Astrocyte of the cerebellum (primary cell): ENCODE measurements around the gene KRT34.

Source experiments
- DNase-seq: peaks from one replicate; pipeline ENCODE4 v3.0.0-alpha.2; 2011; ENCODE audit warnings: low read depth
- H3K4me3 ChIP-seq: 2 replicates; pipeline ENCODE4 v1.5.1; 2011; ENCODE audit warnings: mild to moderate bottlenecking, low read depth, low read length, moderate library complexity
- CTCF ChIP-seq: IDR thresholded peaks from 2 replicates; pipeline ENCODE4 v1.5.1; 2012; ENCODE audit warnings: low read length, low read depth, moderate library complexity, mild to moderate bottlenecking; ENCODE audit errors: missing control alignments
- in situ Hi-C: cut with HindIII; loops from 2 replicates; pipeline ENCODE4 v1.10.0; 2017; ENCODE audit warnings: low sequenced_read_pairs

KRT34 gene

GRCh38 chr17:41415833-41416335 lies 33.8 kb upstream of the KRT34 start:
- no peak overlapping the region for H3K4me3 ChIP-seq
- no peak for DNase-seq
- in situ Hi-C loops, result no loop called here
- no peak for TF ChIP-seq CTCF

DNA sequence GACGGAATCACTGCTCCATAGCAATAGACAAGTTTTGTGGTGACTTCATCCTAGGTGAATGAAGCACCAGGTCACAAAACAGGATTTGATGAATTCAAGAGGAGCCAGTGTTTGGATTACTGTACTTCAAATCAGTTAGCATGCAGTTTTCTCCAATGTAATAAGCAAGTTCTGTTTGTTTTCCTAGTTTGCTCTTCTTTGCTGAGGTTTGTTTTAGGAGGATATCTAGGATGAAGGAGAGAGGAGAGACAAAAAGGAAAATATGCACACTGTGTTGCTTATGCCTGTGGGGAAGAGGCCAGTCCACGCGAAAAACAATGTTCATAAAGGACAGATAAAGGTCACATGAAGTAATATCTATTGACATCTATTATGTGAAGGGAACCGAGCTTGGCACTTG lies 33.3 kb upstream of the KRT34 start:
- no peak overlapping the region for H3K4me3 ChIP-seq
- TF ChIP-seq CTCF, result no peak
- DNase-seq, result no peak
- in situ Hi-C loops, result no loop called here

- DNase-seq, result no peak
- in situ Hi-C loops, result no loop called here
- TF ChIP-seq CTCF, result no peak
- H3K4me3 ChIP-seq, result no peak overlapping the region
Measured at GRCh38 chr17:41413982-41414381, 31.9 kb upstream of the KRT34 start.

DNA sequence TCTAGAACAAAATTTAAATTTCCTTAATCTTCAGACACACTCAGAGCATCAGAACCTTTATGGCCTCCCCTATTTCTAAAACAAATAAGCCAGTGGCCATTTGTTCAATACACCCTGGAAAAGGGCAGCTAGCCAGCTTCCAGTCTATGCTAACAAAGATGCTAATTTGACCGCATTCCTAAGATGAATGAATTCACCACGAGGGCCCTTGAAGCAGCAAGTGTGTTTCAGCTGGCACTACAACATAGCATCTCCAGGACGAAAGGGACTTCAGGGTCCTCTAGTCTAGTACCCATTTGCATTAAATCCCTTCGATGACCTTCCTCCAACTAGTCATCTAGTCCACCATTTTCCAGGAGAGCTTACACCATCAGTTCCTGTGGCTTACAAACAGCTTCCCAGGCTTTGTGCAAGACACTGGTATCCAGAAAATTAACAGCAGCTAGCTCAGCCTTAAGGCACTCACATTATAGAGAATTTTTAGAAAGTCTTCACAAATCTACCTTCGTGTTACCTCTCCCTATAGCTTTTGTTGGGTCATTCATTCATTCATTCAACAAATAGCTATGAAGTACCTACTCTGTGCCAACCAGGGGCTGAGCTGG lies 31.3 kb upstream of the KRT34 start:
- DNase-seq, result peak; percentile 37
- TF ChIP-seq CTCF, result no peak
- H3K4me3 ChIP-seq, result no peak overlapping the region
- in situ Hi-C loops, result no loop called here

GRCh38 chr17:41411072-41411840 lies 29.1 kb upstream of the KRT34 start:
- in situ Hi-C loops, result no loop called here

GRCh38 chr17:41407226-41407625 lies 25.1 kb upstream of the KRT34 start:
- H3K4me3 ChIP-seq, result no peak overlapping the region
- no peak for DNase-seq
- no peak for TF ChIP-seq CTCF
- in situ Hi-C loops, result no loop called here

More at GRCh38 chr17:41411072-41411840, 29.1 kb upstream of the KRT34 start:
- no peak for DNase-seq
- no peak overlapping the region for H3K4me3 ChIP-seq
- no peak for TF ChIP-seq CTCF
